GM12874 (cell line): Measurements from ENCODE around the gene MPHOSPH9.

Experiments used
- TF ChIP-seq, protein P1 (sequence below): IDR thresholded peaks from 2 replicates; pipeline ENCODE4 v1.5.1; 2011; ENCODE audit warnings: low read depth, mild to moderate bottlenecking, control low read depth, low read length, moderate library complexity; ENCODE audit not compliant: insufficient read depth

MPHOSPH9 gene

DNA sequence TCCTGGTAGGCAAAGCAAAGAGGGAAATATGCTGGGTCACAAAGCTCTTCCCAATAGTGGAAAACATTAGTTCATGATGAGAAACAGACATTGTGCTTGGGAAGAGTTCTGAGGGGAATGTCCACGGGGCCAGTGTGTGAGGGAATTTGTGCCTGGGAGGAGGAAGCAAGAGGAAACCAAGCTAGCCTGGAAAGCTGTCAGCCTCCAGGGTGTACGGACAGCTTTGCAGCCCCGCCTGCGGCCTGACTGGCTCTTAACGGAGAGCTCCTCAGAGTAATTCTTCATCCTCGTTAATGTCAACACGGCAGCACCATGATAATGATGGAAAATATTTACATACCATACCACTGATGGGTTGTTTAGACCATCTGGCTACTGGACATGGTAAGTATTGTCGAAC is 114.4 kb downstream of the MPHOSPH9 start:
- TF ChIP-seq, protein P1, sequence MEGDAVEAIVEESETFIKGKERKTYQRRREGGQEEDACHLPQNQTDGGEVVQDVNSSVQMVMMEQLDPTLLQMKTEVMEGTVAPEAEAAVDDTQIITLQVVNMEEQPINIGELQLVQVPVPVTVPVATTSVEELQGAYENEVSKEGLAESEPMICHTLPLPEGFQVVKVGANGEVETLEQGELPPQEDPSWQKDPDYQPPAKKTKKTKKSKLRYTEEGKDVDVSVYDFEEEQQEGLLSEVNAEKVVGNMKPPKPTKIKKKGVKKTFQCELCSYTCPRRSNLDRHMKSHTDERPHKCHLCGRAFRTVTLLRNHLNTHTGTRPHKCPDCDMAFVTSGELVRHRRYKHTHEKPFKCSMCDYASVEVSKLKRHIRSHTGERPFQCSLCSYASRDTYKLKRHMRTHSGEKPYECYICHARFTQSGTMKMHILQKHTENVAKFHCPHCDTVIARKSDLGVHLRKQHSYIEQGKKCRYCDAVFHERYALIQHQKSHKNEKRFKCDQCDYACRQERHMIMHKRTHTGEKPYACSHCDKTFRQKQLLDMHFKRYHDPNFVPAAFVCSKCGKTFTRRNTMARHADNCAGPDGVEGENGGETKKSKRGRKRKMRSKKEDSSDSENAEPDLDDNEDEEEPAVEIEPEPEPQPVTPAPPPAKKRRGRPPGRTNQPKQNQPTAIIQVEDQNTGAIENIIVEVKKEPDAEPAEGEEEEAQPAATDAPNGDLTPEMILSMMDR: no peak

DNA sequence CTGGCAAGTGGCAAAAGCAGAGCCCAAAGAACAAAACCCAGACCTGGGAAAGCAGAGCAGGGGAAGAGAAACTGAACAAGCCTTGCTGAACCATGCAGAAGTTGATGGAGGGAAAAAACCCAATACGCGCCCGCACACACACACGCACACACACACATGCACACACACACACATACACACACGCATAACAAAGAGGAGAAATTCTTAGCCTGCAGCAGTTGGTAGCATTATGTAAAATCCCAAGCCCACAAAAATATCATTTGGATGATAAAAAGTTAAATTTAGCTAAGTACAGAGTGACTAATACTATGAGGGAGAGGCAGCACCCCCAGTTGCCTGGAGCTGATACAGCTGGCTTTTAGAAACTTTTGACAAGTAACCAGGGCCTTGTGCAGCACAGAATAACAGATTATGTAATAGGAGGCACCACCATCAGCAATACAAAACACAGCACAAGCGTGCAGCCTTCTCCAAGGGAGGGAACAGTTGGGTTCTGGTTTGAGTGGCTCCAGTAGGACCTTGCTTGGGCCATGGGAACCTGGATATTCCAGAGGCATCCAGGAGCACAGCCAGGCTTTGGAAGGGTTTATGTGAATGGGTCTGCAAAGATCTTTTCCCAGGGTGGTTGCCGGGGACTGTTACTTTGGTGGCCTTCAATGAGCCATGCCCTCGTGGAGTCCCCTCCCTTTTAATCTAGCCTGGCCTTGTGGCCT is 117.4 kb downstream of the MPHOSPH9 start:
- TF ChIP-seq, protein P1: no peak

DNA sequence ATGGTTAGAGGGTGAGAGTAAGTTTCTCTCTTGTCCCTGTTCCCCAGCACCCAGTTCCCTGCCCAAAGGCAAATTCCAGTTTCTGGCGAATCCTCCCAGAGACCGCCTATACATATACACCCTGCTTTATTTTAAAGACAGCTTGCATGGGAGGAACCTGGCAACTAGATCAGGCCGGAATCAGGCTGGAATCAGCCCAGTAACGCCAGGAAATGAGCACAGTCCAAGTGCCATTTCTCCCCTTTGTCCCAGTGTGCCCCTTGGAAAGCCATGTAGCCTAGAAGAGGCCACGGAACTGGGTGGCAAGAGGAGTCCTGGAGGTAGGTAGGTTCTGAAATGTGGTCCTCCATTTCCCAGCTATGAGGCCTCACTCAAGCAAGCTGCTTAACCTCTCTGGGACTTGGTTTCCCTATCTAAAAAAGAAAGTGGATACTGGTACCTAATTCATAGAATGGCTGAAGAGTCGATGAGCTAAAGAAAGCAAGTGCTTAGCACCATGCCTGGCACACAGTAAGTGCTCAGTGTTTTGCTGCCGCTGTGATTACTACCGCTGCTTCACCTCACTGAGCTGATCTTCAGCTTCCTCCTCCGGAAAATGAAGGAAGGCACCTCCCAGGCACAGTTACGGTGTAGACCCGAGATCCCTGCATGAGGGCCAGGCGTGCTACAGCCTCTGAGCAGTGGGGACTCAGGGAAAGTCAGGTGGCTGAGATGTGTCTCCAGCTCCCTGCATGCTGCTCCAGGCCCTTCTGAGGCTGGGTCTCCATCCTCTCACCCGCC is 118.4 kb downstream of the MPHOSPH9 start:
- TF ChIP-seq, protein P1: no peak

DNA sequence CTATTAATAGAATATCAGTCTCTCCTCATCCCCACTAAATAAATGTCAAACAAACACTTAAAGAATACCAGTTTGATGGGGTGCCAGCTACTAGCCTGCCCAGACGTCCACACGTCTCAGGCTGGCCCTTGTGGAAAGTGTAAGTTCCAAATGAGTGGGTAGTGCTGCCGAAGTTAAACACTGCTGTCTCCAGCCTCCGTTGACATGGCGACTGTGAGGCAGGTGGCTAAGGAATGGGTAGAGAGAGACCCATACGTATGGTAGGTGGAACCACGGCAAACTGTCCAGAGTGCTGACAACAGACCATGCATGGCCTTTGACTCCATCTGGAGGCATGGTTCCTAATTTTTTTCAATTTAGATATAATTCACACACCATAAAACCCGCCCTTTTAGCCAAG is 119.9 kb downstream of the MPHOSPH9 start:
- TF ChIP-seq, protein P1: no peak

DNA sequence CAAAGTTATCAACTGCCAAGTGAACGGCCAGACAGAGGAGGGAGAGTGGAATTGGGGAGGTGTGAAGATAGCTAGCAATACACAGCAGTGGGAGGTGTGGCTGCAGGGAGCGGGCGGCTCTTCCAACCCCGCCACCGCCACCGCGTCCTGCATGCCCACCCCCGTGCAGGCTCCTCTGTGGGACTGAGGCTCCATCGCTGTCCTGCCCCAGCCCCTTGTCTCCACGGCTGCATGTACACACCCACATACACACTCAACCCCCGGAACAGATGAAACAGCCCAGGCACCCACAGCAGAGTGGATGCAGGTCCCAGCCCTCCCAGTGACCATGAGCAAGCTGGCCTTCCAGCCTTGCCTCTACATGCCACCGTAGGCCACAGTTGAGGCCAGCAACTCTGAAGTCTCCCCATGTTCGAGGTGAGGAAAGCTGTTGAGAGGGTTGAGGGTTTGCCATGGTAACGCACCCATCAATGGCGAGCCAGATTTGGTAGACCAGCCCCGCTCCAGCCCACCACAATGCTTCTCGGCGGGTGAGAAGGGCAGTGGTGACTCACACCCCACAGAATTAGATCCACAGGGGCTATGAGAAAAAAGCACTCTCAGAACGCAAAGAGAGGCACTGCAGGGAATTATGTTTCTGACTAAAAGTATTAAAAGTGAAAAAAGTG is 121.3 kb downstream of the MPHOSPH9 start:
- TF ChIP-seq, protein P1: no peak

DNA sequence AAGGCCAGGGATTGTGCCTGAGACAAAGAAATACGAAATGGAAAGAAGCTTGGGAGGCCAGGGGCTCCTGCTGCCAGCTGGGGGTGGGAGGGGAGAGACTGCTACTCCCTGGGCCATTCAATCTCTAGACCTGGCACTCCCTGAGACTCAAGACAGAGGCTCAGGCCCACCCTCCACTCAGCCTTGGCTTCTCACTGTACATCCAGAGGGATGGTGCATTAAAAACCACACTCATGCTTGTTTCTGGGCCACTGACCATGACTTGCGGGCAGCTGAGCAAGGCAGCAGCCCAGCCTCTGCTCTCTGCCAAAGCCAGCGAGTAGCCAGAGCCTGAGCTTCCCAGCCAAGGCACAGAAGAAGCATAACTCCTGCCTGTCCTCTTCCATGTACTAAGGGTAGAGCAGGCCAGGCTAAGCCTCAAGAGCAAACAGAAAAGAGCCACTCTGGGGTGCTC is 123.6 kb downstream of the MPHOSPH9 start:
- TF ChIP-seq, protein P1: no peak

DNA sequence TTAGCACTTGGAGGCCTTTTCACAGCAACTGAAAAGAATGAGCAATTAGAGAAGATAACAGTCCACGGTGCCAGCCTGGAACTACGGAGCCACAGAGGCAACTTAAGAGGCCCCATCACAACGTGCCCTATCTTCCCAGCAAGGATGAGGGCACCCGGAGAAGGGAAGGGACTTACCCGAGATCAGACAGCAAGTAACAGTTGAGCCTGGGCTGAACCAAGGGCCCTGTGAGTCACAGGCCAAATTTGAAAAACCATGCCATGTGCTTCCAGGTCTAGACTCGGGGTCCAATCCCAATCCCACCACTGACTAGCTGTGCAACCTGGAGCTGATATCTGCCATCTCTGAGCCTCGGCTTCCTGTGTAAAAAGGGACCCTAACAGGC is 124.3 kb downstream of the MPHOSPH9 start:
- TF ChIP-seq, protein P1: no peak
